DMS79 treated with DMSO at 0.1 percent for 48 hours (cell line): ENCODE results near the gene PRKAG1.
"Not testable (repeated sequence)": the region's sequence is repeated elsewhere in the genome, so short reads cannot be mapped to it uniquely, and the experiment has no call there.

Experiments used
- DNase-seq: peaks from one replicate; lab custom pipeline; 2025; lab: John Stamatoyannopoulos, UW

Gene PRKAG1

GRCh38 chr12:49018261-49019119 is at the start of gene PRKAG1:
PRKAG1 (minus strand) TSS chr12:49018776; CDS start chr12:49018740, 36 bp downstream.
- DNase-seq, result peak; percentile 91

- no peak for DNase-seq
Measured at GRCh38 chr12:49066120-49066519, 47.5 kb upstream of the PRKAG1 start.

GRCh38 chr12:49064767-49065152 is 46.2 kb upstream of the PRKAG1 start:
- DNase-seq, result no peak

- not testable (repeated sequence) for DNase-seq
Measured at GRCh38 chr12:49061916-49062315, 43.3 kb upstream of the PRKAG1 start.

- DNase-seq, result no peak
Measured at GRCh38 chr12:49061157-49061650, 42.6 kb upstream of the PRKAG1 start.

GRCh38 chr12:49060237-49061156 is 41.9 kb upstream of the PRKAG1 start, which contains the start of gene KMT2D:
KMT2D (minus strand) TSS chr12:49060794; CDS start chr12:49055324, 5,470 bp downstream.
- peak; percentile 93 for DNase-seq

DNA sequence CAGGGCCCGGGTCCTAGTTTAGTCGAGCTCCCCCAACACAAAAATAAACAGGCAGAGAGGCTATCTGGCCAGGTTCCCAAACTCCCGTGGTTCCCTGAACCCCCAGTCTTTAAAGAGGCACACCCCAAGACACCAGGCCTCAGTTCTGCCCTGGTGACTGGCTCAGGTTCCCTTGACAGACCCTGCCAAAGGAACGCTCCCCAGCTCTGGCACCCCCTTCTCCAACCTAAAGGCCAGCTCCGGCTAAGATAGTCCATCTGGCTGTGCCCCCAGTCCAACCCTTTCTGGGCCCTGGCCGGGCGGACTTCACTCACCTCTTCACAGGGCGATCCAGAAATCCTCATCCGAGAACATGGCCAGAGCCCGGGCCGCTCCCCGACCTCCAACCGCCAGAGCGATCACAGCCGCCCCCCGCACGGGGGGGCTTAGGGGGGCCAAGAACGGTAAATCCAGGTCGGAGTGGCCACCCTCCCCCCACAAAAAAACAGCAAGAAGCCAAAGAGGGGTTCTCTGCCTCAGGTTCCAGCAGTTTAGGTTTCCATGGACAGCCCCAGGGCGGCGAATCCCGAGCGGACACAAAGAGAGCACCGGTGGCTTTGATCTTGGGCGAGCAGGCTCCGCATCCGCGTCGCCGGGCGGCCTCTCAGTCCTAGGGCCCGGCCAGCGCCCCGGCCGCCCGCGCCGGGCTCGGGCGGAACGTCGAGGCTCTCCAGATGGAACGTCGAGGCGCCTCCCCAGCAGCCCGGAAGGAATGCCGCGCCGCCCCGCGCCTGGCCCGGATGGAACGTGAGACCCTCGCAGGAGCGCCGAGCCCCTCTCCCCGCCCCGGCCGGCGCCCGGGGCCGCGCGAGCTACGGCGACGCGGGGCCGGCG is 41.0 kb upstream of the PRKAG1 start:
- DNase-seq, result no peak

DNA sequence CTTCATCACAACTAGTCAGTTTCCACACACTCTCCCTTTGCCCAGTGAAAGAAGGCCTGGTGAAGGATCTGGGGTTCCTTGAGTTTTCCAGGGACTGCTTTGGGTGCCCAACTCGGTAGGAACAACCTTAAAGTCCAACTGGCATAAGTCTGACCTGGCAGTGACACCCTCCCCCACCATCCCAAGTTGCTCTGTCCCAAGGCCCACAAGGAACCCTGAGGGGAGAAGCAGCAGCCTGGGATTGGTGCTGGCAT is 40.4 kb upstream of the PRKAG1 start:
- no peak for DNase-seq

- DNase-seq, result no peak
Measured at GRCh38 chr12:49058366-49059044, 39.9 kb upstream of the PRKAG1 start.

GRCh38 chr12:49057888-49058287 is 39.3 kb upstream of the PRKAG1 start:
- peak; percentile 55 for DNase-seq

DNA sequence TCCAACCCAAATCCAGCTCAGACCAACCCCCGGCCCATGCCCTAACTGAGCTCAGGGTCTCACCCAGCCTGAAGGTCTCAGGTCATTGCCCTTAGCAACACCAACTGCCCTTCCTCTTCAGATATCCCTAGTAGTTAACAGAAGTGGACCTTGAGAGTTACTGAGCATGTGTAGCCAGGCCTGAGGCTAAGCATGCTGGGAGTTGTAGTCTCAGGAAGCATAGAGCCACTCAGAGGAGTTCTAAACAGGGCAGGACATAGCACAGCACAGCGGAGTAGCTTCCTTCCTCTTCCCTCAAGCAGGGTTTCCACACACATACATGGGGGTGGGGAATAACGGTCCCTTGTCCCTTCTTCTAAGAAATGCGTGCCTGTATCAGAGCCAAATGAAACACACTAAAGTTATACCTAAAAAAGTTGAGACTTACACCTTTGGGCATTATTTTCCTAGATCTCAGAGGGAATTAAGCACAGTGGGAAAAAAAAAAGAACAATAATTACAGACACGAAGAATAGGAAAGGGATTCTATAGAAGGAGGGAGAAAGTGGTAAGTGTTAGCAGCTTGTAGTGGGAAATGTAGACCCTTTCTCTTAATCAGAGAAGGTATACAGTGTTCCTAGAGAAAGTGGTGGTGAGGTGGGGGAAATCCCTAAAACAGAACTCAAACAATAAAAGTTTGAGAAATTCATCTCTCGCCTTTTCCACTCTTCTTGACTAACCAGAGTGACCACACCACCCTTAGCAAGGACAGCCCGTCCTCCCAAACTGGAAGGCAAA is 37.6 kb upstream of the PRKAG1 start:
- DNase-seq, result peak; percentile 2

DNA sequence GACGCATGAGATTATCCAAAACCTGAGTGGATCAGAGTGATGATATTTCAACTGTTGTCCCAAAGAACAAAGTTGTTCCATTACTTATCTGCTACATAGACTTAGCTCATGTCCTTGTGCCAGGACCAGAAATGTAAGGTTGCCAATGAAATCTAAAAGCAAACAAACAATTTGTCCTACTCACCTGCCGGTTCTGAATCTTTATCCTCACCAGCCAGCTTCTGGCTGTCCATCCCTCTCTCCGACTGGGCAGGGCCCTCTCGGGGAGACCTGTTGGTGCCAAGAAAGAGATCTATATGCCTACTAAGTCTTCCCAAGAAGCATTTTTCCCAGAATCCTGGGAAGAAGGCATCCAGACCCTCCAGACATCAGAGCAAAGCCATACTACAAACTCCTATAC is 36.5 kb upstream of the PRKAG1 start:
- DNase-seq, result no peak

GRCh38 chr12:49054524-49054923 is 35.9 kb upstream of the PRKAG1 start:
- DNase-seq, result no peak

DNA sequence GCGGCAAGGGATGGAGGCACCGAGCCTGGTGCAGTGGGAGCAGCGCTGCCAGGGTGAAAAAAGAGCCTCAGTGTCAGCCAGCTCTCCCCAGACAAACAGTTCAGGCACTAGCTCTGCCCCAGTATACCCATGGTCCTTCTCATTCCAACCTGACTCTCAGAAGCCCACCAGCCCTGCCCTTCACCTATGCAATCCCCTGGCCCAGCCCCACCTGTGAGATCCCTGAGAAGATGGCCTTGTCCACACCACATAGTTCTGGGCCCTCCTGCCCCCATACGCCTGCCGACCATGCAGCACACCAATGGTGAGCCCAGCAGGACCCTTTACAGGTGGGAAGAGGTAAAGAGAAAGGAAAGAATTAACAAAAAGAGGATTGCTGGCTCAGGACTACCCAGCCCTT is 35.5 kb upstream of the PRKAG1 start:
- DNase-seq, result no peak

GRCh38 chr12:49052451-49053208 is 34.1 kb upstream of the PRKAG1 start:
- no peak for DNase-seq

- DNase-seq, result no peak
Measured at GRCh38 chr12:49051777-49052438, 33.3 kb upstream of the PRKAG1 start.

DNA sequence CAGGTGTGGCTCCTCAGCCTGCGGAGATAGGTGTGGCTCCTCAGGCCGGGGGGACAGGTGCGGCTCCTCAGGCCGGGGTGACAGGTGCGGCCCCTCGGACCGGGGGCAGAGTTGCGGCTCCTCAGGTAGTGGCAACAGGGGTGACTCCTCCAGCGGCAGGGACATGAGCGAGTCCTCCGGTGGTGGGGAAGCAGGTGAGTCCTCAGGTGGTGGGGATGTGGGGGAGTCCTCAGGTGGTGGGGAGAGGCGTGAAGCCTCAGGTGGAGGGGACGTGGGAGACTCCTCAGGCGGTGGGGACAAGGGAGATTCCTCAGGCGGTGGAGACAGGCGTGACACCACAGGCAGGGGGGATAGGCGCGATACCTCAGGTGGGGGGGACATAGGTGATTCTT is 32.8 kb upstream of the PRKAG1 start:
- no peak for DNase-seq

DNA sequence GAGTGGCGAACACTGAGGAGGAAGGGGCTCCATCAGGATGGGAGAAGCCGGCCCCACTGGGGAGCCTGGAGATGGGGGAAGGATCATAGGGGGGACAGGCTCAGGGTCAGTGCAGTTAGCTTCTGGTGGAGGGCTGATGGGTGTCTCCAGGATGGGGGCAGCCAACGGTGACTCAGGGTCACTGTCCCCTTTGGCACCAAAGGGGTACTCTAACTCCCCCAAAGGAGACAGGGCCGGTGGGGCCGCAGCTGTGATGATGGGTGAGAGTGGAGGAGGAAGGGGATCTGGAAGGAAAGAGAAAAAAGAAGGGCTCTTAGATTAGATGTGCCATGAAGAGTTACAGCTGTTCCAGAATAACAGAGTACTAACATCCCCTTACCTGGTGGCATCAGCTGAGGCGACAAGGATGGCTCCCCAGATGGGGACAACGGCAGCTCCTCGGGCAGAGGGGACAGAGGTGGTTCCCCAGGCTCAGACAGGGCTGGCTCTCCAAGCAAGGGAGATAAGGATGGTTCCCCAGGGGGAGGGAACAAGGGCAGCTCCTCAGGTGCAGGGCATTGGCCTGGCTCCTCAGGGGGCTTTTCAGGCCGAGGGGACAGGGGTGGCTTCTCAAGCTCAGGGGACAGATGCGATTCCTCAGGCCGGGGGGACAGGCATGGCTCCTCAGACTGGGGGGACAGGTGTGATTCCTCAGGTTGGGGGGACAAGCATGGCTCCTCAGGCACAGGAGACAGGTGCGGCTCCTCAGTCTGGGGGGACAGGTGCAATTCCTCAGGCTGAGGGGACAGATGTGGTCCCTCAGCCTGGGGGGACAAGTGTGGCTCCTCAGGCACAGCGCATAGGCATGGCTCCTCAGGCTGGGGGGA is 32.2 kb upstream of the PRKAG1 start:
- DNase-seq, result no peak
